HG02938 (cell line): ENCODE measurements around the gene NINJ1.
A peak's percentile ranks its signal among the peaks of the same experiment; 100 is the strongest.
"Not testable (repeated sequence)": the region's sequence is repeated elsewhere in the genome, so short reads cannot be mapped to it uniquely, and the experiment has no call there.

Source experiments
- ATAC-seq: cut with Tn5 transposase; IDR thresholded peaks from one replicate; pipeline ENCODE4 v1.9.1; 2021; ENCODE audit warnings: mild to moderate bottlenecking, moderate library complexity; ENCODE audit not compliant: unreplicated experiment

The NINJ1 gene

DNA sequence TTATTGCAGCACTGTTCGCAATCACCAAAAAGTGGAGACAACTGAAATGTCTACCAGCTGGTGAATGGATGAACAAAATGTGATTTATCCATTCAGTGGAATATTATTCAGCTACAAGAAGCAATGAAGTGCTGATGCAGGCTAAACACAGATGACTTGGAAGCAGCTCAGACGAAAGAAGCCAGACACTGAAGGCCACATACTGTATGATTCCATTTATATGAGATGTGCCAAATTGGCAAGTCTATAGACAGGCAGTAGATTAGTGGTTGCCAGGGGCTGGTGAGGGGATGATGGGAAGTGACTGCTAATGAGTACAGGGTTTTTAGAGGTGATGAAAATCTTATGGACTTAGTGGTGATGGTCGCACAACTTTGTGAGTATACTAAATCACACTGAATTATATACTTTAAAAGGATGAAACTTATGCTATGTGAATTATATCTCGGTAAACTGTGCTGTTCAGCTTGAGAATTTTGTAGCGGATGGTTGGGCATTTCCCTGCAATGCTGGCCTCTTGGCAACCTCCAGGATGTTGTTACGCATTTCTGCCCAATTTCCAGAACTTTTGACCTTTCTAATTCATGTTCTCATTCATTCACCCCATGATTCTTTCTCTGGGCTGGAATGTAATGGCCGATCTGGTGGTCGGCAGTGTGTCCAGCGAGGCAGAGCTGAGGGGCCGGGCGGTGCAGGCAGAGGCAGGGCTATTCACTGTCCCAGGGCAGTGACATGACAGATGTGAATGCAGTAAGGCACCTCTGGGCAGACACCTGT is 27.9 kb upstream of the NINJ1 start:
- no peak for ATAC-seq

DNA sequence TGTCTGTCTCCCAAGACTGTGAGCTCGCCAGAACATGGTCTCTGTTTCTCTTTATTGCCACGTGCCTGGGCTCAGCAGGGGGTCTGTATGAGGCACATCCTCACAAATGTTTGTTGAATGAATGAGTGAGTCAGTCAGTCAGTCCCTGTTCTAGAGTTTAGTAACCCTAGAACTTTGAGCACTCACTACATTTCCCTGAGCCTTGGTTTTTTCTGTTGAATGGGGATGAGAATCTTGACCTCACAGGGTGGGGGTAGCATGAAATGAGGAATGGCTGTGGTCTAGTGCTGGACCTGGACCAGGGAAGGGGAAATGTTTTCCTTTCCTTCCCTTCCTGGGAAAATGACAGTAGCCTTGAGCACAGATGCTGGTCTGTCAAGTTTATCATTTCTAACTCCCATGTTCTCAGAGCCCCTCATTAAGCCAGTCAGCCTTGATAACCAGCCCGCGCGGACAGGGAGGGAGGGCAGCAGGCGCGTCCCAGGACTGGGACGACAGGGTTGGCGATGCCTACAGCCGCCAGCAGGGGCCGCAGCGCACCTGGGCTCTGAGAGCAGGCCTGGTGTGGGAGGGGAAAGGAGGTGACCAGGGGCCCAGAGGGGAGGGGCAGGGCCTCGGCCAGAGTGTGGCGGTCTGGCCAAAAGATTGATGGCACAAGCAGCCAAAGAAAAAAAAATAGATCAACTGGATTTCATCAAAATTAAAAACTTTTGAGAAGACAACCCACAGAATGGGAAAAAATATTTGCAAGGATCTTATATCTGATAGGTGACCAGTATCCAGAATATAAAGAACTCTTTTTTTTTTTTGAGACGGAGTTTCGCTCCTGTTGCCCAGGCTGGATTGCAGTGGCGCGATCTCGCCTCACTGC is 25.8 kb upstream of the NINJ1 start:
- peak; percentile 76 for ATAC-seq

DNA sequence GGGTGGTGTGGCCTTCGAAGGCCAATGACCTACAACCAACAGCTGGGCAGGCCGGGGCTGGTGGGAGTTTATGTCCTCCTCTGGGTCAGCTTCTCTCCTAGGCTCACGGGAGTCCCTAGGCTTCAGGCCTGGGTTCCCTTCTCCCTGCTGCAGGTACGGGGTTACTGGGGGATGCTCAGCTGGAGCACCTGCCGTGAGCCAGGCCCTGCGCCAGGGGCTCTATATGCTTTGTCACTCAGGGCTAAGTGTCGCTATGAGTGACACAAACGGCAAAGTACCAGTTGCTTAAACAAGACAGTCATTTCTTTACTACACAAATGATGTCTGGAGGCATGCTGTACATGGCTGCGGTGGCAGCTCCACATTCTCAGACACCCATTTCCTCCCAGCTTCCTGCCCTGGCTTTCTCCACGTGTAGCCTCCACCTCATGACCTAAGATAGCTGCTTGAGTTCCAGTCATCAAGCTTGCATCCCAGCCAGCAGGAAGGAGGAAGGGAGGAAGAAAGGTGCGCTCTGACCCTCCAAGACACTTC is 22.5 kb upstream of the NINJ1 start:
- no peak for ATAC-seq

DNA sequence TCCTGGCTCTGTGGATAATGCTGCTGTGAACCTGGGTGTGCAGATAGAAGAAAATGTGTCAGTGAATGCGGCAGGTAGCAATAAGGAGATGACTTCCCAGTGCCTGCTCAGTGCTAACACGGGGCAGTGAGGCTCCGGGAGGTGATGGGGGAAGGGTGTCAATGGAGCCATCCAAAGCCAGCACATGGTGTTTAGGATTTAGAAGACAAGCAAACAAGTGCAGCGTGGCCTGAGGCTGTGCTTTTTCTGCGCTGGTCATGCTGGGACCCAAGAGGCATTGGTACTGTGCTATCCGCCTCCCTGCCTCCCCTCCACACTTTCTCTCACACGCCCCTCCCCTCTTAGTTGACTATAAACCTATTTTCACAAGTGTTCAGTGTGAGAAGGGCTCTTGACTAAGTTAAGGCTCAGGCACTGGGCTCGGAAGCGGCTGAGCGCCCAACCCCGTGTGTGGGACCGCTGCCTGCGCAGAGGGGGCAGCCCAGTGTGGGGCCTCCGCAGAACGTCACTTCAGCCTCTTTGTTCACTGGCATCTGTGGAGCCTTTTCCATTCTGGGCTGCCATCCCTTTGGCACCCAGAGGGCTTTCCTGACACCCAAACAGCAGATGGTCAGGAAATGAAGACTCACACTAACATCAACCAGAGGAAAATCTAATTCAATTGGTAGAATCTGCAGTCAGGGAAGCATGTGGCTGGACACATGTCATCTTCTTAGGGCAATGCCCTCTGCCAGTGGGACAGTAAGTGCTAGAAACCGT is 21.8 kb upstream of the NINJ1 start:
- no peak for ATAC-seq

DNA sequence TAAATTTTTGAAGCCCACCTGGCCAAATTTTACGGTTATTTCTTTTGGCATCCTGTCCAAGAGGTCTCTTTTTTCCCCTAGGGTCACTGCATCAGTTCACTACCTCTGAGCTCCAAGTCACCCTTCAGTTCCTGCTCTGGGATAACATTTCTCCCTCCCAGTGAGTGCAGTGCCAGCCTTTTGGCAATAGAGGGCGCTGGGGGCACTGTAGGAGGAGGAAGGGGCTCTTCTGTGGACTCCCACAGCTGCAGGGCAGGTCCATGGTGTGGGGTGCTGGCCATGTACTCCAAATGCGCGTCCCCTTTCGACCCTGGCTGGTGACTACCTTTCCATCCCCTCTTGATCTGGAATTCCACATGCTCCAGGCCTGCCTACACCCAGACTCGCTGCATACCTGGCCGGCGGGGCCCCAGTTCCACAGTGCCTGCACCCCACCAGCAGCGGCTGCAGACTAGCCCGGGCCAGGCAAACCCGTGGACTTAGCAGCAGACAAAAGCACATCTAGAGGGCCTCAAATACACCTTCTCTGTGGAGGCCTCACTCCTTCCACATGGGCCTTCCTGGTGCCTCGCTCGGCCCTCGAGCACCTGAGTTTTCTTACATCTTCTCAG is 20.3 kb upstream of the NINJ1 start:
- ATAC-seq = no peak

DNA sequence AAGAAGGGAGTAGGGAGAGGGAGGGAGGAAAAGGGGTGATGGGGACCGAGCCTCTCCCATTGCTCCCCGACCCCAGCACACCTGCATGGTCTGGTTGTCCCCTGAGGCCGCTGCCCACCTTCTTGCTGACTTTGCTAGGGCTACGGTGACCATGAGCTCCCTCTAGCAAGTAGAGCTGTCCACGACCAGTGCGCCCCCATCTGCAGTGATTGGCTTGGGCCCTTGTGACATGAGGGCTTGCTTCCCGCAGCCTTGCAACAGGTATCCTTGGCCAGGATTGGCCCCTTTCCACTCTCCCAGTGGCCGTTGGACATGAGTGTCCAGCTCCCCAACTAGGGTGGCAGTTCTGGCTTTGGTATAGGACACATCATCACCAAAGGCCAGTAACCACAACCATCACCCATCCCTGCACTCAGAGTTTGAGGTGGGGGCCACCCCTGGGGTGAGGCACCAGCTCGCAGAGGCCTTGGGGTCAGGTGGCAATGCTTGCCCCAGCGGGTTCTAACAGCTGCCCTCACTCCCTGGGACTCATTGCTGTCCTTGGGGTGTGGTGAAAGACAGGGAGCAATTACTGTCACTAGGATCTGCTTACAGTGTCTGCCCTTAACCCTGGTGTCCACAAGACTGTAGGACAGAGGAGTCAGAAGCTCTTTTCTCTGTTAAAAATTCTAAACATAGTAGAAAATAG is 17.2 kb upstream of the NINJ1 start:
- no peak for ATAC-seq

DNA sequence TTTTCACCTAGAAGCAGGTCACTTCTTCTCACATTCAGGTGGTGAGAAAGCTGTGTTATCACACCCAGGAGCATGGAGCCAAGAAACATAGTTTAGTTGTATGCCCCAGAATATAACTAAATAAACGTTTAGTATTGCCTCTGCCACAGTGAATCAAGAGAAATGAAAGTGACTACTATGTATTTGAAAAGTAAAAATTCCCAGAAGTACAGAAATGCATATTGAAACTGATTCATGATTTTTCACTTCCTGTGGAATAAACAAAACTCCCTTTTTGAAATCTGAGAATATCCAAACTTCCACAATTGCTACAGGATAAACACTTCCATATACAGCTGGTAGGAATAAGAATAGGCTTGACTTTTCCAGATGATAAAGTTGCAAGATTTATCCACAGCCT is 15.3 kb upstream of the NINJ1 start:
- no peak for ATAC-seq

DNA sequence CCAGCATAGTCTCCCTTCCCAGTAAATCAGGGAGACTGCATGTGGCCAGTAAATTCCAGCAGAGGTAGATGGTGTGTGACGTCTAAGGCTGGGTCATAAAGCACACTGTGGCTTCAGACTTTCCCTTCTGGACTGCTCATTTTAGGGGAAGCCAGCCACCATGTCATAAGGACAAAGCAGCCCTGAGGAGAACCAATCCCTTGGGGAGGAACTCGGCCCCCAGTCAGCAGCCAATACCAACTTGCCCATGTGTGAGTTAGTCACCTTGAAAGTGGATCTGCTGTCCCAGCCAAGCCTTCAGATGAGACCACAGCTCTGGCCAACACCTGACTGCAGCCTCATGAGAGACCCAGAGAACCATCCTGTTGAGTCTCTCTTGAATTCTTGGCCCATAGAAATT is 14.7 kb upstream of the NINJ1 start:
- no peak for ATAC-seq

DNA sequence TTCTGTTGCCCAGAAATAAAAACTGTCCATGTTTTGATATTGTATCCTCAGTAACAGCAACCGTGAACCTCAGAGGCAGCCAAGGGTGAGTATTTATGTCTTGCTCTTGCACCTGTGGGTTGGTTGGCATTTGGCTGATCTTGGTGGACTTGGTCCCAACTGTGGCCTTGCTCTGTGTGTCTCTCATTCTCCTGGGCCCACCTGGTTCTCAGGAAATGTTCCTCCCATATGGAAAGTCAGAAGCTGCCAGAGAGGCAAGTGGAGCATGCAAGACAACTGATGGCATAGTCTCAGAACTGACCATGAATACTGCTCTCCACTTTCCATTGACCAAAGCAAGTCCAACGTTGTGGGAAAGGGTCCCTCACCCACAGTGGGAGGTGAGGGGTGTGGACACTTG is 13.6 kb upstream of the NINJ1 start:
- ATAC-seq = no peak

DNA sequence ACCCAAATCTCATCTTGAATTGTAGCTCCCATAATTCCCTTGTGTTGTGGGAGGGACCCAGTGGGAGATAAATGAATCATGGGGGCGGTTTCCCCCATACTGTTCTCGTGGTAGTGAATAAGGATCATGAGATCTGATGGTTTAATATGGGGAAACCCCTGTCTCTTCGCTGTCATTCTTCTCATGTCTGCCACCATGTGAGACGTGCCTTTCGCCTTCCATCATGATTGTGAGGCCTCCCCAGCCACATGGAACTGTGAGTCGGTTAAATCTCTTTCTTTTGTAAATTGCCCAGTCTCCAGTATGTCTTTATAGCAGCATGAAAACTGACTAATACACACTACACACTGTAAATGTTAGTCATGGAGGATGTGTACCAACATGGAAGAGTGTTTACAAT is 12.6 kb upstream of the NINJ1 start:
- ATAC-seq = not testable (repeated sequence)

DNA sequence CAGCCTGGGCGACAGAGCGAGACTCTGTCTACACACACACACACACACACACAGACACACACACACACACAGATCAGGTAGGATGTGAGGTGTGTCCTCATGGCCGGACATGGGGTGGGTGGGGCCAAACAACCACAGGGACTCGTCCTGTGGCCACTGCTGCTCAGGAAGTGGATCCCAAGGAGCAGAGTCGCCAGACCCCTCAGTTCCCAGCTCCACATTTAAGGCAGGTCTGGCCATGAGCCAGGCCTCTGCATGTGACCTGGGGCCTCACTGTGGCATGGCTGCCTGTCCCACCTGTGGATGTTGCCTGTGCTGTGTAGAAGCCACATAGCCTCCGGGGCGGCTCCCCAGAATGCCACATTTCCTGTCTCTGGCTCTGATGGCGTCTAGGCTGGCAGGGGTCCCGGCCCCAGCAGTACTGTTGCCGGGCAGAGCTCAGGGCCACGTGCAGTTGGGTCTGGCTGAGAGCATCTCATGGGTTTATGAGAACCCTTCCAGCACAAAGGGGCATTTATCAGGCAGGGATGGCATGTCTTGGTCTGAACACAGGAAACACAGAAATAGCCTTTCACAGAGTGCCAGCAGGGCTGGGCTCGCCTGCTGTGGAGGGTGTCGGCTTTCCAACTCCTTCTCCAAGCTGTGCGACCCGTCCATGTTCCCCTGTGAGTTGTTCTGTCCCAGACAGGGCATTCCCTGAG is 9.9 kb upstream of the NINJ1 start:
- no peak for ATAC-seq

DNA sequence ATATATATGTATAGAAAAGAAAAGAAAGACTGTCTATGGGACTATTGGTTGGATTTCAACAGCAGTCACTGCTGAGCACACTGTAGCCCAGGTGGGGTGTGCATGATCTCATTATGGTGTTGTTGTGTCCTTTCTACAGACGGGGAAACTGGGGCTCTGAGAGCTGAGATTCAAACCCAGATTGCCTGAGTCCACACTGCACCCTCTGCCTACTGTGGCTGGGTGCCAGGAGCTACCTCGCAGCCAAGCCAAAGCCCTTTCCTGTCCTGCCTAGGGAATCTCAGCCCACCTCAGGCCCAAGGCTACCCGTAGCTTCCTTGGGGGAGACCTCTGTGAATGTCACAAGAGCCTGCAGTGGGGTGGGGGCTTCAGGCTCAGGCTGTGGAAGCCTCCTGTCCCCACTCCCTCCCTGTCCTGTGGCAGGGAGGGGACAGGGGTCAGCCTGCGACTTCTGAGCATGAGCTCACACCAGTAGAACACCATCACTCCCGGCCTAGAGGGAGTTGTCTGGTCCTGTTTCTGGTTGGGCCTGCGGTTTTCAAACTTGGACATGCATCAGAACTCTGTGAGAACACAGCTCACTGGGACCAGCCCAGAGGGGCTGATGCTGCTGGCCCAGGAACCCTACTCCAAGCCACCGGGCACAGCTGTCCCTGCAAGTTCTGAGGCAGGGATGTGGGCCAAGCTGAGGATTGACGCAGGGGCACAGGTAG is 7.9 kb upstream of the NINJ1 start:
- ATAC-seq = no peak

DNA sequence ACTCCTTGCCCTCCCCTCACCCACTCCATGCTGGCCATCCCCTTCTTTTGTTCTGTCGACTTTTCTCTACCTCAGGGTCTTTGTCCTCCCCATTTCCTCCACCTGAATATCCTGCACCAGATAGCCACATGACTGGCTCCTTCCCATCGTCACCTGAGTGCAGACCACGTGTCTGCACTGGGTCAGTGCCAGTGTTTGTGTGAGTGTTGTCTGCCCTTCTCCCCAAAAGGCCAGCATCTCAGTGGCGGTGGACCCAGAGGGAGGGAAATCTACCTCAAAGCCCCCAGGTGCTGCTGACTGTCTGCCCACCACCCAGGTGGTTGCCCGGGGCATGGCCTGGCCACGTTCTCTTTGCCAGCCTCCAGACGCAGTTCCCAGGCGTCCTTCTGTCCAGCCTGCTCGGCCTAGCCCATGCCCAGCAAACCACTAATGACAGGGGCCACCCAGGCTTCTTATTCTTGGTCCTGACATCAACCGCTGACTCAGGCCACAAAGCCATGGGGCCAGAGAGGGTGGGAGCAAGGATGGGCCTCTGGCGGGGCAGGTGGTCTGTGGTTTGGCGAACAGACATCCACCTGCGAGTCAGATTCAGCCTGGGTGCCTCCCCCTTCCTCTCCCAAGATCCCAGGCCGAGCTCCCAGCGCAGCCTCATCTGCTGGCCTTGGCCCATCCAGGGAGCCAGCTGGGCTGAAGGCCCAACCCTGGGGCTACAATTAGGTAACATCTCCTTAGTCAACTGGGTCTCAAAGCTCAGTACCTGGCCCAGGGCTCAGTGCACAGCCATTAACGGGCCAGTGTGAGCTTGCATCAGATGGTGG is 5.5 kb upstream of the NINJ1 start:
- no peak for ATAC-seq

DNA sequence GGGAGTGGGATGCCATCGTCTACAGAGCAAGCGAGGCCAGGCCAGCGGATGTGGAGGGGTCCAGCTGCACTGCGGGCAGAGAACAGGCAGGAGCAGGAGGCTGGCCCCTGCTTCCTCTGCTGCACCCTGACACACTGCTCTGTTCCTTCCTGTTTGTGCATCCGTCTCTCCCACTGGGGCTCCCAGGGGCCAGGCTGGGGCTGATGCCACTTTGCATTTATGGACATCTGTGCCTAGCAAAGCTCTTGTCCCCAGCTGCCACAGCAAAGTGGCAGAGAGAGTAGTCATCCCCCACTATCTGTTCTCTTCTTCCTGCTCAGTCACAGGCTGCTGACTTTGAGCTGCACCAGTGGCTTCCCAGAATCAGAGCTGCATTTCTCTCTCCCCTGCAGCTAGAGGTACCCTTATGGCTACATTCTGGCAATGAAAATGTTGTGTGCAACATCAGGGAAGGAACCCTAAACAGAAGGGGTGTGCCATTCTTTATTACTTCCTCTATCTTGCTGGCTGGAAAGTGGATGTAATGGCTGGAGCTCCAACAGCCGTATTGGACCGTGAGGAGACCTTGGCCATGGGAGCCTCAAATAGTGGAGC is 4.2 kb upstream of the NINJ1 start:
- ATAC-seq = no peak

DNA sequence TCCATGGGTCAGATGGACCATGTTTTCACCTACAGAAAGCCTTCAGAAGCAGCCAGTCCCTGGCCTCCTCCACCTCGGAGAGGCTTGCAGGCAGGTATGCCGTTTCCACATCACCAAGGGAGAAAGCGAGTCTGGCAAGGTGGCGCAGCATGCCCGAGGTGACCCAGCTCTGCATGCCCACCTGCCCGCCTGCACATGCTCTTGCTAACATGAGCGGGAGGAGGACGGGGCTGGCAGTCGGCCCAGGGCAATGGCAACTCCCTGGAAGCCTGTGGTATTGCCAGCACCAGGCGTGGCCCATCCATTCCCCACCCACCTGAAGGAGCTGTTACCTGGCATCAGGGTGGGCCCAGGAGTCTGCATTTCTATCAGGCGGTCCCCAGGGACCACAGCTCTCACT is 3.3 kb upstream of the NINJ1 start:
- no peak for ATAC-seq

DNA sequence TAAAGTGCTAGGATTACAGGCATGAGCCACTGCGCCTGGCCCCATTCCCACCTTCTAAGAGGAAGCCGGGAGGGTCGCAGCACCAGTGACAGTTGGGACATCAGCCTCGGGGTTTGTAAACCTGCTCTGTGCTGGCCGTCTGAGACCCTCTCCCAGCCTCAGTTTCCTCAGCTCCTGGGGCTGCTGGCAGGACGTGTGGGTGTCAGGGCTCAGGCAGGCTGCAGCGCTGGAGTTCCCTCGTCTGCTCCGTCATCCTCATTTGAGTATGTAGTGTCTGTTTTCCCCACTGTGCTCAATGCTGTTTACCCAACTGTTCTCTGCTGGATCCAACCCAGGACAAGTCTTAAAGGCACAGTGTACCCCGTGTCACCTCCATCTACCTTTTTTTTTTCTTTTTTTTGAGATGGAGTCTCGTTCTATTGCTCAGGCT is 2.0 kb upstream of the NINJ1 start:
- ATAC-seq = no peak

DNA sequence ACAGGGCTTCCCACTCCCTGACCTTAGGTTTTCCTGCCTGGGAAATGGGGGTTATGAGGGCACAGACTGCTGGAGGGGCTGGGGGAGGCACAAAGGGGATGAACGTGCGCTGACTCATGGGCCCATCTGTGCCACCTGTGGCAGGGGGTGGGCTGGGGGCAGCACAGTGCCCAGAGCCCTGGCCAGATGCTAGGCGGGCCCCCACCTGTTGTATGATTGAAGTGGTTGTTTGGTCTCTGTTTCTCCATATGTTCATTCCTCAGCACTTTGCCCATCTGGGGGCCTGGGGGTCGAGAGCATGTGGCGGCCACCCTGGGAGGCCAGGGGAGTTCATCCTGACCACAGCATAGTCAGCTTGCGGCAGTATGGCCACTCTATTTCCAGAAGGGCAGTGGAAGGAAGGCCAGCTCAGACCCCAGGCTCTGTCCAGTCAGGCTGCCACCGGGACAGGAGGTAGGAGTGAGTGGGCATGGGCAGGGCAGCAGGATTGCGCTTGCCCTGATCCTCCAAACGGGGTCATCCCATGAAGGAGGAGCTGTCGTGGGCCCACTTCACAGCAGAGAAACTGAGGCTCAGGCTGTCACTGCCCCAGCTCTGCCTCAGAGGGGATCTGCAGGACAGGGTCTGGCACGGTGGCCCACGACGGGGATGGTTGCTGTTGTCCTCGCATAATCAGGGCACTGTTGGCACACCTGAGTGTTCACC is 841 bp upstream of the NINJ1 start:
- ATAC-seq = no peak
